Stimulated activated CD8-positive, alpha-beta memory T cell treated with anti-CD3 and anti-CD28 coated beads, Interleukin-4, amount 100 ng/mL, for 1 hour (primary cell): ENCODE results near the gene INPP5B.
"Not testable (repeated sequence)": the region's sequence is repeated elsewhere in the genome, so short reads cannot be mapped to it uniquely, and the experiment has no call there.

ENCODE experiments used
- DNase-seq, 2 donors: peaks; one replicate each; pipeline ENCODE4 v3.0.0-alpha.2; 2020; ENCODE audit warnings: low read depth in 2 of 2, low spot score in 1 of 2

Gene INPP5B

GRCh38 chr1:37915476-37916093, 31.3 kb downstream of the INPP5B start:
- DNase-seq = no peak

DNA sequence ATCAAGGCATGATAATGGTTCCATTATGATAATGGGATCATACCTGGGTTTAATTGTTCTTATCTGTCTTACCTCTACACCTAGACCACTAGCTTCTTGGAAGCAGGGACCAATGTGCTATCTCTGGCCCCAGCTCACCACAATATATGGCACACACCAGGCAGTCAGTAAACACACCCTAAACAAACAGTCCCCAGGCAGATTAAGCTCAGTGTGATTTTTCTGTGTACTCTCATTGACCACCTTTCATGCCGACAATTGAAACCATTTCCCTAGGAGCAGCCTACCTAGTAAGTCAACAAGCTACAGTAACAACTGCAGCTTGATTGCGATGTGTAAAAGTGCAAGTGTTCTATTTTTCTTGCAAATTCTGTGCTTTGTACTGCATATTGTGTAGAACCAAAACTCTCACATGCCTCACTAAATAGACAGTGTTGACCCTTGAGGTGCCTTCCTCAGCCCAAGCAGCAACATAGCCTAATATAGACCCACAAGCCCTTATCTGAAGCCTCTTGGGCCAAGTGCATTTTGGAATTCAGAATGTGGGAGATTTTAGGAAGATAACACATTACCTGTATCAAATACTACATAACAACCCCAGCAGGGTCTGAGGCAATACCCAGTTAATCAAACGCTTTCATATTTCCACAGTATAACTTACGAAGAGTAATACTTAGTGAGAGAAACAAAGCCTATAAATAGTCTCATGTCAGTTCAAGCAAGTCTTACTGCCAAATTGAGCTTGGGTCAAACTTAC, 32.0 kb downstream of the INPP5B start:
- DNase-seq = no peak

DNA sequence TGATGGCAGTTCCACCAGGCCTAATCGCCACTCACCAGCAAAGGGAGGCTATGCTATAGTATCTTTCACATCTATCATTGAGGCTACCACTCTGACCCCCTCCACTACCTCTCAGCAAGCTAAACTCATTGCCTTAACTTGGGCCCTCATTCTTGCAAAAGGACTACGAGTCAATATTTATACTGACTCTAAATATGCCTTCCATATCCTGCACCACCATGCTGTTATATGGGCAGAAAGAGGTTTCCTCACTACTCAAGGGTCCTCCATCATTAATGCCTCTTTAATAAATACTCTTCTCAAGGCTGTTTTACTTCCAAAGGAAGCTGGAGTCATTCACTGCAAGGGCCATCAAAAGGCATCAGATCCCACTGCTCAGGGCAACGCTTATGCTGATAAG, 35.4 kb downstream of the INPP5B start:
- not testable (repeated sequence) for DNase-seq

DNA sequence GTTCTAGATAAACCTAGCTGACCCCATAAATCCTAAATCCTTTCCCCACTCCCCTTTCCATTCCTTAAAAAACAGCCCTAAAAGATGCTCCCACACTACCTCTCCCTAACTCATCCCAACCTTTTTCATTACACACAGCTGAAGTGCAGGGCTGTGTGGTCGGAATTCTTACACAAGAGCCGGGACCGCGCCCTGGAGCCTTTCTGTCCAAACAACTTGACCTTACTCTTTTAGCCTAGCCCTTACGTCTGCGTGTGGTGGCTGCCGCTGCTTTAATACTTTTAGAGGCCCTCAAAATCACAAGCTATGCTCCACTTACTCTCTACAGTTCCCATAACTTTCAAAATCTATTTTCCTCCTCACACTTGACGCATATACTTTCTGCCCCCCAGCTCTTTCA, 36.0 kb downstream of the INPP5B start:
- not testable (repeated sequence) for DNase-seq

- DNase-seq = not testable (repeated sequence)
Observed at GRCh38 chr1:37908531-37908930, 38.3 kb downstream of the INPP5B start.

GRCh38 chr1:37907416-37908125, 39.3 kb downstream of the INPP5B start:
- DNase-seq = not testable (repeated sequence)

- DNase-seq = not testable (repeated sequence)
Observed at GRCh38 chr1:37906591-37906990, 40.3 kb downstream of the INPP5B start.

- DNase-seq = no peak
Observed at GRCh38 chr1:37905727-37906126, 41.1 kb downstream of the INPP5B start.

DNA sequence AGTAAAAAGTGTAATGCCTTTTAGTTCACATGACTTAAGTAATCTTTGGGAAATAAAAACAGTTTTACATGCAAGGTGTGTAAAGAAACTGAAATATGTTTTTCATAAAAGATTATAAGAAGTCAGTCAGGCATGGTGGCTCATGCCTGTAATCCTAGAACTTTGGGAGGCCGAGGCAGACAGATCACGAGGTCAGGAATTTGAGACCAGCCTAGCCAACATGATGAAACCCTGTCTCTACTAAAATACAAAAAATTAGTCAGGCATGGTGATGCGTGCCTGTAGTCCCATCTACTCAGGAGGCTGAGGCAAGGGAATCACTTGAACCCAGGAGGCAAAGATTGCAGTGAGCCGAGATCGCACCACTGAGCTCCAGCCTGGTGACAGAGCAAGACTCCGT, 42.9 kb downstream of the INPP5B start:
- DNase-seq = not testable (repeated sequence)

DNA sequence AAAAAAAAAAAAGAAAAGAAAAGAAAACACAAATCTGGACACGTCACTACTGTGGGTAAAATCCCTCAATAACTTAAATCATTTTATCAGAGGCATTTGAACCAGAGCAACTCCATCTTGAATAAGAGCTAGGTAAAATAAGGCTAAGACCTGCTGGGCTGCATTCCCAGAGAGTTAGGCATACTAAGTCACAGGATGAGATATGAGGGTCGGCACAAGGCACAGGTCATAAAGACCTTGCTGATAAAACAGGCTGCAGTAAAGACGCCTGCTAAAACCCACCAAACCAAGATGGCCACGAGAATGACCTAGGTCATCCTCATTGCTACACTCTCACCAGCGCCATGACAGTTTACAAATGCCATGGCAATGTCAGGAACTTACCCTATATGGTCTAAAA, 43.9 kb downstream of the INPP5B start:
- DNase-seq = no peak

GRCh38 chr1:37901893-37902225, 45.0 kb downstream of the INPP5B start:
- DNase-seq = no peak

- DNase-seq = no peak
Observed at GRCh38 chr1:37901191-37901892, 45.5 kb downstream of the INPP5B start.

DNA sequence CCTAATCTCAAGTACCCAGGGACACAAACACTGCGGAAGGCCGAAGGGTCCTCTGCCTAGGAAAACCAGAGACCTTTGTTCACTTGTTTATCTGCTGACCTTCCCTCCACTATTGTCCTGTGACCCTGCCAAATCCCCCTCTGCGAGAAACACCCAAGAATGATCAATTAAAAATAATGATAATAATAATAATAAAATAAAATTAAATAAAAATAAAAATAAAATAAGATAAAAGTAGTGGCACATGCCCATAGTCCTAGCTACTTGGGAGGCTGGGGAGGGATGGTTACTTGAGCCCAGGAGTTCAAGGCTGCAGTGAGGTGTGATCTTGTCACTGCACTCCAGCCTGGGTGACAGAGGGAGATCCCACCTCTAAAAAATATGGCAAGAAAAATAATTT, 49.3 kb downstream of the INPP5B start:
- not testable (repeated sequence) for DNase-seq

DNA sequence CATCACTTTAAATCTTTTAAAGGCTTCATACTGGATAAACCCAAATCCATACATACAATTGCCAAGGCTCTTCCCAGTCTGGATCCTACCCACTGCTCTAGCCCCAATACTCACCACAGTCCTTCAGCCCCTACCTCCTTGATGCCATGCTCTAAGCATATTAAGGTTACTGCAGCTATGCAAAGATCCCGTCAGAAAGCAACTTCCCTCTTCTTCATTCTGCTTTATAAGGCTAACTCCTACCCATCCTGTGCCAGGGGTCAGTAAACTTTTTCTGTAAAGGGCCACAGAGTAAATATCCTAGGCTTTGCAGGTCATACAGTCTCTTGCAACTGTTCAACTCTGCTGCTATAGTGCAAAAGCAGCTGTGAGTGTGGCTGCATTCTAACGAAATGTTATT, 53.2 kb downstream of the INPP5B start:
- DNase-seq = no peak

- DNase-seq = no peak
Observed at GRCh38 chr1:37892151-37893047, 54.5 kb downstream of the INPP5B start.

- no peak for DNase-seq
Observed at GRCh38 chr1:37890378-37891014, 56.4 kb downstream of the INPP5B start.

- DNase-seq = no peak
Observed at GRCh38 chr1:37888022-37888700, 58.7 kb downstream of the INPP5B start.

- DNase-seq = no peak
Observed at GRCh38 chr1:37884145-37884544, 62.7 kb downstream of the INPP5B start.

- no peak for DNase-seq
Observed at GRCh38 chr1:37883671-37884070, 63.2 kb downstream of the INPP5B start.

DNA sequence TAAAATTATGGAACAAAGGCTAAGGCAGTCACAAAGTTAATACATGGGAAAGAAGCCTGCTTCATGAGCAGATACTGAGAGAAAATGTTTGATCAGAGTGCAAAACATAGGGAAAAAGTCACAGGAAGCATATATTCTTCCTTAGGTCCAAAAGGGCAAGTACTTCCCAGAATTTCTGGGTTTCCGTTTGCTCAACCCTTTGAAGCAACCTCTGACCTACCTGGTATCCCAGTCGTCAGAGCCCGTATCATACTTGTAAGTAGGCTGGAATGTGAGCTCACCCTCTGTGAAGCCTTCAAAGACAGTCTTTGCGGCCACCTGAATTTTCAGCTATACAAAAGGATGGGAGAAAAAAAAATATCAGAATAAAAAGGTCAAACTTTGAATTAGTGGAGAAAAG, 67.0 kb downstream of the INPP5B start:
- no peak for DNase-seq
